SK-N-MC (cell line): ENCODE results near the gene ULBP3.

Experiments used
- EZH2 ChIP-seq: fragments of 200-600 bp; sonication (generic); IDR thresholded peaks from one replicate; pipeline ENCODE4 v1.6.1; 2017; ENCODE audit warnings: antibody characterized with exemption
- FOXP2 ChIP-seq: optimal IDR thresholded peaks from 2 replicates; pipeline ENCODE3; 2011; ENCODE audit warnings: mild to moderate bottlenecking, moderate library complexity; ENCODE audit not compliant: insufficient read depth; ENCODE audit errors: extremely low read length, control extremely low read depth
- POLR2AphosphoS5 ChIP-seq: IDR thresholded peaks from 2 replicates; pipeline ENCODE4 v1.6.1; 2012; ENCODE audit warnings: mild to moderate bottlenecking, low read depth, low read length, borderline replicate concordance

- no peak for TF ChIP-seq EZH2
- TF ChIP-seq POLR2AphosphoS5 = no peak
- no peak for TF ChIP-seq FOXP2
These were observed 12.8 kb upstream of the ULBP3 start for GRCh38 chr6:150081702-150082101.
